HG03439 (cell line): ENCODE data around the gene HEATR5A.
"Not testable (repeated sequence)": the region's sequence is repeated elsewhere in the genome, so short reads cannot be mapped to it uniquely, and the experiment has no call there.

ENCODE experiments used
- ATAC-seq: cut with Tn5 transposase; IDR thresholded peaks from one replicate; pipeline ENCODE4 v1.9.1; 2021; ENCODE audit warnings: mild to moderate bottlenecking, moderate library complexity; ENCODE audit not compliant: unreplicated experiment

The HEATR5A gene

DNA sequence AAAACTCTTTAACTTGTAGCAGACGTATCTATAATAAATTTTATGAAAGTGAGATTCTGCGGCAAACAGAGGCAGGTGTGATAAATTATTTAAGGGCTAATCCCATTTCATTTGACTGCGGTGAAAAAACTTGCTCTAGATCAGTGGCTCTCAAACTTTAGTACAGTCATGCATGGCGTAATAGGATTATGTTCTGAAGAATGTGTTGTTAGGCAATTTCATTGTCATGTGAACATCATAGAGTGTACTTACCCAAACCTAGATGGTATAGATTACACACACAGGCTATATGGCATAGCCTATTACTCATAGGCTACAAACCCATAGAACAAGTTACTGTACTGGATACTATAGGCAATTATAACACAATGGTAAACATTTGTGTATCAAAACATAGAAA is 83.7 kb downstream of the HEATR5A start:
- no peak for ATAC-seq

DNA sequence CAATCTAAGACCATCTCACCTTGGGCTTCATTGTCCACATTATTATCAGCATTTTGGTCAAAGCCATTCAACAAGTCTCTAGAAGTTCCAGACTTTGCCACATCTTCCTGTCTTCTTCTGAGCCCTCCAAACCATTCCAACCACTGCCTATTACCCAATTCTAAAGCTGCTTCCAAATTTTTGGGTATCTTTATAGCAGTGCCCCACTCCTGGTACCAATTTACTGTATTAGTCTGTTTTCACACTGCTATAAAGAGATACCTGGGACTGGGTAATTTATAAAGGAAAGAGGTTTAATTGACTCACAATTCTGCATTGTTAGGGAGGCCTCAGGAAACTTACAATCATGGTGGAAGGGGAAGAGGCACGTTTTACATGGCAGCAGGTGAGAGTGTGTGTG is 89.0 kb downstream of the HEATR5A start:
- ATAC-seq, result not testable (repeated sequence)

GRCh38 chr14:31329876-31330521 is 90.4 kb downstream of the HEATR5A start:
- not testable (repeated sequence) for ATAC-seq

GRCh38 chr14:31326111-31326510 is 94.2 kb downstream of the HEATR5A start:
- ATAC-seq, result no peak

GRCh38 chr14:31323419-31323818 is 96.9 kb downstream of the HEATR5A start:
- no peak for ATAC-seq

DNA sequence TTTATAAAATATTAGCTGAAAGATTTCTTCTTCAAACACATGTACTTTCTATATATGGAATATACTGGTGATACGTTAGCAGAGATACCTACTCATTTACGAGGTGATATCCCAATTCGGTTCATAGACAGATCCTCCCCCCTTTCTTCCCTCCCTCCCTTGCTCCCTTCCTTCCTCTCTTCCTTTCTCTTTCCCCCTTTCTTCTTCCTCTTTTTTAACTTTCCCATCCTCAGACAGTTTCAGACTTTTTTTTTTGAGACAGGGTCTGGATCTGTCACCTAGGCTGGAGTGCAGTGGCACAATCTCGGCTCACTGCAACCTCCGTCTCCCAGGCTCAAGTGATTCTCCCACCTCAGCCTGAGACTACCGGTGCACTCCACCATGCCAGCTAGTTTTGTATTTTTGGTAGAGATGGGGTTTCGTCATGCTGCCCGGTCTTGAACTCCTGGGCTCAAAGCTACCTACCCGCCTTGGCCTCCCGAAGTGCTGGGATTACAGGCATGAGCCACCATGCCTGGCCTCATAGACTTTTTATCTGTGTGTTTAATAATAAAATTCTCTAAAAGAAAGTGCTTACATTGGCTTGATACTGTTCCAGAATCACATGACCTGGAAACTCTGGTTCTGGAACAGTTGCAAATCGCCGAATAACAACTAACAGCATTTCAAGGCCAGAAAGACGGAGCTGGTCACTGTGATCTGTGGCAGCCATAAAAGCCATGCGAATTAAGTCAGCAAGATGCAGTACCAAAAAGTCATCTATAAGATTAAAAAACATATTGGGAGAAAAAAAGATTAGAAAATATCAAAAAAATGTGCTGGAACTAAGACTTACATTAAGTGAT is 99.2 kb downstream of the HEATR5A start:
- ATAC-seq, result no peak

DNA sequence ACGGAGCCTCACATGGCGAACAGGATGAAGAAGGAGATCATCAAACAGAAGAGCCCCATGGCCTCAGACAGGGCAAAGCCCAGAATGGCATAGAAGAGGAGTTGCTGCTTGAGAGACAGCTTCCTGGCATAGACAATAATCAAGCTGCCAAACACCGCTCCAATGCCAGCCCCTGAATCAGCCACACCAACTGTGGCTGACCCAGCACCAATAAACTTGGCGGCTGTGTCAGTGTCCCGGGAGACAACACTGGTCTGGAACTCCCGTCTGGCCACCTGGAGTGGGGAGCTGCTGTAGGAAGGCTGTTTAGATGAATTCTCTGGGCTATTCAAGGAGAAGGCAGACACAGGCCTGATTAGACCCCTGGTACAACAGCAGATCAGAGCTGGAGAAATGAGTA is 100.1 kb downstream of the HEATR5A start:
- ATAC-seq, result no peak

- no peak for ATAC-seq
Observed at GRCh38 chr14:31319701-31320100, 100.6 kb downstream of the HEATR5A start.

- ATAC-seq, result no peak
Observed at GRCh38 chr14:31312934-31313333, 107.4 kb downstream of the HEATR5A start.

DNA sequence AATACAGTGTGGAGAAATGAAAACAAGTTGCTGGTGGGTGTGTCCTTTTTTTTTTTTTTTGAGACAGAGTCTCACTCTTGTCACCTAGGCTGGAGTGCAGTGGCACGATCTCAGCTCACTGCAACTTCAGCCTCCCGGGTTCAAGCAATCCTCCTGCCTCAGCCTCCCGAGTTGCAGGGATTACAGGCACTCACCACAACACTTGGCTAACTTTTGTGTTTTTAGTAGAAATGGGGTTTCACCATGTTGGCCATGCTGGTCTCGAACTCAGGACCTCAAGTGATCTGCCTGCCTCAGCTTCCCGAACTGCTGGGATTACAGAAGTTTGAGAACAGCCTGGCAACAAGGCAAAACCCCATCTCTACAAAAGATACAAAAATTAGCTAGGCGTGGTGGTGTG is 108.0 kb downstream of the HEATR5A start:
- ATAC-seq, result not testable (repeated sequence)

GRCh38 chr14:31307618-31308017 is 112.7 kb downstream of the HEATR5A start:
- no peak for ATAC-seq

GRCh38 chr14:31307198-31307597 is 113.2 kb downstream of the HEATR5A start:
- no peak for ATAC-seq

GRCh38 chr14:31303654-31304053 is 116.7 kb downstream of the HEATR5A start:
- ATAC-seq, result no peak

DNA sequence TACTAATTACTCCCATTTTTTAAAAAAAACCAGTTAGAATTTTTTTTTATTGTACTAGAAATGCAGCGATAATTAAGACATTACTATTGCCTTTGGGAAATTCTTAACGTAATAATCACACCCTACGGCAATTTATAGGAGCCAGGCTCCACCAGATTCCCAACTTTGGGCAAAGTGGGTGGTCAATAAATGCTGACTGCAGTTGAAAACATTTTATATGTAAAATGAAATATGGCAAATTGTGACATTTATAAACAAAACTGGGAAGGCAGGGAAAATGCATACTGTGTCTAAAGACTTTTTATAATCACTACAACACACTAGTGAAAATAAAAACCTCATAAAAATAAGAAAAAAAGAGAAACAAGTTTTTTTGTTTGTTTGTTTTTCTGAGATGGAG is 119.5 kb downstream of the HEATR5A start:
- no peak for ATAC-seq

DNA sequence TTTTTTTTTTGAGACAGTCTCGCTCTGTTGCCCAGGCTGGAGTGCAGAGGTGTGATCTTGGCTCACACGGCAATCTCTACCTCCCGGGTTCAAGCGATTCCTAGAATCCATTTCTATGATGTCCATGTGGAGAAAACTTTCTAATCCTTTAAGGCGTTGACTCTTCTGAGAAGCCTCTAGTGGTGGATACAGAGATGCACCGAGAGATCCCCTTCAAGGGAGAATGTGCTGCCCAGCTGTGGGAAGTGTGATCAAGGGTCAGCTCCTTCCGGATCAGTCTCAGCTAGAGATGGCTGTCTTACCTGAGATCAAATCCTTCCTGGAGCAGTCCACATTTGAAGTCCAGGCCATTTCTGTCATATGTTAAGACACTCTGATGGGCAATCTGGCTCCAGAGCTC is 120.1 kb downstream of the HEATR5A start:
- ATAC-seq, result no peak

- no peak for ATAC-seq
Observed at GRCh38 chr14:31297701-31298344, 122.5 kb downstream of the HEATR5A start.

DNA sequence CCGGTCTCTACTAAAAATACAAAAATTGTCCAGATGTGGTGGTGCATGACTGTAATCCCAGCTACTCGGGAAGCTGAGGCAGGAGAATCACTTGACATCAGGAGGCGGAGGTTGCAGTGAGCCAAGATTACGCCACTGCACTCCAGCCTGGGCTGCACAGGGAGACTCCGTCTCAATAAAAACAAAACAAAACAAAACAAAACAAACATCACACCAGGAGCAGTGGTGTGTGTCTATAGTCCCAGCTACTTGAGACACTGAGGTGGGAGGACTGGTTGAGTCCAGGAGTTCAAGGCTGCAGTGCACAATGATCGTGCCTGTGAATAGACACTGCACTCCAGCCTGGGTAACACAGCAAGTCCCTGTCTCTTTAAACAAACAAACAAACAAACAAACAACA is 123.2 kb downstream of the HEATR5A start:
- no peak for ATAC-seq

GRCh38 chr14:31294746-31295405 is 125.5 kb downstream of the HEATR5A start:
- no peak for ATAC-seq

DNA sequence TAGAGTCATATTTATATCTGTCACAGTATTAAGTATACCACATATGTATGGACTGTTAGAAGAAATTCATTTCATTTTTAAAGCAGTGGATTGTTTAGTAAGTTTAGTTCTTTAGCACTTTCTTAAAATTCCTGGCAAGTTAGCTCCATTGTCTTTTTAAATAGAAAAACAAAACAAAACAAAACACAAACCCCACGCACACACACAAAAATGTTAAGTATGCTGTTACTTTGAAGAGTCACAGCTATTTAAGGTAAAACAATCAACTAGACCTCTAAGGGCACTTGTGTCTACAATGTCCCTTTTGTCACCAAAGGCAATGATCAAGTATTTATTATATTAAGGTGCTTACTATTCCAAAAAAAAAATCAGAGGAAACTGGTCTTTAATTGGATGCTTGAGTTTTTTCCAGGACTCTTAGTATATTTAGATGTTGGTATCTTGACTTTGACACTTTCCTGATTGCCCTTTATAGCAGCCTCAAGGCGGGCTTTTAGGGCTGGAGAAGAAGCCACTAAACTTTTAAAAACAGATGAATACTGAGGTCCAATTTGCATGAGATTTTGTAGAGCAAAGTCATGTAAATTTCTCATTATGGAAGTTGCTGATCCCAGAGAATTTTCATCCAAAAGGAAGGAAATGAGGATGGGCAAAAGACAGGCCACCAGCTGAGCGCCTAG is 127.3 kb downstream of the HEATR5A start:
- no peak for ATAC-seq

DNA sequence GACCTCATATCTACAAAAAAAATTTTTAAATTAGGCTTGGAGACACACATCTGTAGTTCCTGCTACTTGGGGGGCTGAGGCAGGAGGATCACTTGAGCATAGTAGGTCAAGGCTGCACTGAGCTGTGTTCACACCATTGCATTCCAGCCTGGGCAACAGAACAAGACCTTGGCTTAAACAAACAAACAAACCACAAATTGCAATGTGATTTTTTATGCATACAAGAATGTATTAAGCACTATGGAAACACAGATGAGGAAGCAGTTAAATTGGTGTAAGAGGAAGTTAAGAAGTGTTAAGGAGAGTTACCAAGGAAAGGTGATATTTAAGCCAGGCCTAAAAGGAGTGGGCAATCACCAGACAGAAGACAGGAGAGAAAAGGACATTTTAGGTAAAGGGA is 129.1 kb downstream of the HEATR5A start:
- no peak for ATAC-seq
